Motor neuron (in vitro differentiated cells): ENCODE results near the gene KCNIP3. TPM values are rescaled to one million over a fixed set of nuclear protein-coding genes. Genes with fewer than 3 reads are reported as not detected.

Experiments used
- ATAC-seq, 8 experiments: fragments of 200-7000 bp; cut with Tn5 transposase; replicated peaks in 6 of 8; 2 replicates each; pipeline ENCODE4 v1.8.0; 2021; ENCODE audit warnings: mild to moderate bottlenecking in 8 of 8, moderate library complexity in 8 of 8
- H3K27ac ChIP-seq, 2 donors: fragments of 250-450 bp; sonication (Bioruptor Pico); 2 replicates each; pipeline ENCODE4 v1.9.0; 2021; ENCODE audit warnings: antibody characterized with exemption in 2 of 2, mild to moderate bottlenecking in 2 of 2, moderate library complexity in 1 of 2
- H3K4me1 ChIP-seq, 2 donors: fragments of 250-450 bp; sonication (Bioruptor Pico); replicated peaks in 1 of 2; 2 replicates each; pipeline ENCODE4 v1.6.1; 2021; ENCODE audit warnings: antibody characterized with exemption in 2 of 2, mild to moderate bottlenecking in 2 of 2, moderate library complexity in 1 of 2
- H3K4me3 ChIP-seq, 5 donors: fragments of 250-450 bp; sonication (Bioruptor Pico); 2 replicates each; pipeline ENCODE4 v1.9.0; 2021; ENCODE audit warnings: antibody characterized with exemption in 5 of 5, mild to moderate bottlenecking in 5 of 5, moderate library complexity in 4 of 5
- WGBS, 10 experiments: fragments of 450-650 bp; shearing (Covaris generic); methylation state at CpG; one replicate each; pipeline ENCODE4 v1.0.0; 2022; 5-methylcytosine and 5-hydroxymethylcytosine counted together
- in situ Hi-C, 9 experiments: fragments of 400-800 bp; cut with MboI; loops; one replicate each; pipeline ENCODE4 v1.15.0; 2021; ENCODE audit warnings: low sequenced_read_pairs in 9 of 9, low pct_unique_long_range_greater_than_20kb in 2 of 9; ENCODE audit not compliant: unreplicated experiment in 9 of 9
- total RNA-seq, 8 experiments: library from RNA; unstranded; fragments of 300-600 nt; gene quantifications; 2 replicates each; pipeline versions ENCODE4 v1.2.3 to v1.2.4, GENCODE V29; 2022

KCNIP3 gene
- total RNA-seq, 8 experiments from 2014 or later: 0.51 to 5.3 (median 1.8) TPM

DNA sequence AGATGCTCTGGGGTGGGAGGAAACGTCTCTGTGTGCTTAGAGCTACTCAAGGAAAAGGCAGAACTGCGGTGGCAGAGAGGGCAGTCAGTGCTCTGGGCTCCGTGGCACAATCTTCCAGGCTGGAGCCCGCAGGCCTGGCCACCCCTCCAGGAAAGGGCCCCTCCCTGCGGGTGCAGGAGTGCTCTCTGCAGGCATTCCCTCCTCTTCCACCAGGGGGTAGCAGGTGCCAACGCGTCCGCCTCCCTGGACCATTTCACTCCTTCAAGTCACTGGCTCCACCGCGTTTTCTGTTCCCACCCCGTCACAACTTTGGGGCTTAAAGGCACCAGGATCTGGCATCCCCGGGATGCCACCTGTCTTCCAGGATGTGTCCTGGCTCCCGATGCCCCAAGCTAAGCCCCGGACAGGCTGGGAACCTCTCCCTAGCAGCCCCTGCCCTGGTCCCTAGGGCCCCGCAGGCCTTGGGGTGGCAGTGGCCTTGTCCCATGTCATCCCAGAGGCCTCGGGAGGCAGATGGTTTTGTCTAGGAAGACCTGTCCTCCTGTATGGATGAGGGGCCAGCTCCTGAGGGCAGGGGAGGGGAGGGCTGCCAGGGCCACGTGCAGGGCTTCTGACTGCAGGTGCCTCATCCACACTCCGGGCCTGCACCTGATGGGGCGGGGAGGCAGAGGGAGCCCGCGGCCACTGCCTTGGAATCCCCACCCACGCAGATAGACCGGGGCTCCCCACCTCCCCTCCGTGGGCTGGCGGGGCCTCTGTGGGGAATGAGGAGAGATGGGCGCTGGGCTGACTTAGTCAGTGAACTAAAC is 26.4 kb downstream of the KCNIP3 start:
- WGBS, 10 experiments: 63 to 90% methylated on average over 2 to 3 of the region's 26 CpGs; no CpG with 5 or more reads in 8 of the 10 experiments
- no peak overlapping the region for H3K4me3 ChIP-seq
- ATAC-seq: peak in 3 of 8 experiments; percentile 28 to 53 (median 43)
- H3K27ac ChIP-seq: no peak overlapping the region
- in situ Hi-C loops: loop anchor here in 1 of 9 experiments (25.0 kb wide), 1 partner anchor 136 kb away; no protein-coding TSS in a partner anchor
- H3K4me1 ChIP-seq: peaks cover 0 to 3% of the 10 kb centered on the region in 2 donors

DNA sequence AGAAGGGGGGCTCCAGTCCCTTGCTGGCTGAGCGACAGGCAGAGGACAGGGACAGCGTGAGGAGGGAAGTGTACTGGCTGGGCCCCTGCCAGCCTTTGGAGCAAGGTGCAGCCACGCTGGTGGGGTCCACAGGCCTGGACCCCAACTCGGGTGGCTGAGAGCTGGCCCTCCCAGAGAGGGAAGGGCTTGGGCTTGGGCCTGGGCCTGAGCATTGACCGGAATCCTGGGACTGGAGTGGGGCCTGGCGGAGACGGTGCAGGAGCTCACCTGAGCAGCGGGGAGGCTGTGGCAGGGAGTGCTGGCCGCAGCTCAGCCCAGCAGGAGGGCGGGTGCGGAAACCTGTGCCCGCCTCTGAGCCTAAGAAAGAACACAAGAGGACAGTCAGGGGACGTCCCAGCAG is 27.9 kb downstream of the KCNIP3 start:
- Histone ChIP-seq H3K4me3 (no peak overlapping the region), H3K4me1 (peaks cover 3% of the 10 kb centered on the region in 2 donors), H3K27ac (no peak overlapping the region)
- 20 to 100% (median 83%) methylated on average over 1 to 6 of the region's 13 CpGs; no CpG with 5 or more reads in 4 of the 10 experiments for WGBS, 10 experiments
- in situ Hi-C loops: no loop called here
- no peak for ATAC-seq

DNA sequence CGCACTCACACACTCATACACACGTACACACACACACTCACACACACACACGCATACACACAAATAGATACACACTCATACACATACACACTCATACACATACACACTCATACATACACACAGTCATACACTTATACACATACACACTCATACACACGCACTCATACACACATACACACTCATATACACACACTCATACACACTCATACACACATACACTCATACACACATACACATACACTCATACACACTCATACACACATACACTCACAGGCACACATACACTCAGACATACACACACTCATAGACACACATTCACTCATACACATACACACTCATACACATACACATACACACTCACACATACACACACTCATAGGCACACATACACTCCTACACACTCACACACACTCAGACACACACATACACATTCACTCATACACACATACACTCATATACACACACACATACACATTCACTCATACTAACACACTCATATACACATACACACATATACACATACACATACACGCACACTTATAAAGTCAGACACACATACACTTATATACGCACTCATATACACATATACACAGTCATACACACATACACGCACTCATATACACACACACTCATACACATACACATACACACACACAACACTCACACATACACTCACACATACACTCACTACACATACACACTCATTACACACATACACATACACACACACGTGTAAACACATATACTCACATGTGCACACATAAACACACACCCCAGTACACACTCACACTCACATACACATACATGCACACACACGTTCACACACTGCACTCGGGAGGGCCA is 28.7 kb downstream of the KCNIP3 start:
- Histone ChIP-seq H3K4me3 (no peak overlapping the region), H3K27ac (no peak overlapping the region), H3K4me1 (peaks cover 9 to 11% of the 10 kb centered on the region in 2 donors)
- ATAC-seq: no peak
- 73 to 100% (median 92%) methylated on average over 2 to 6 of the region's 10 CpGs; no CpG with 5 or more reads in 2 of the 10 experiments for WGBS, 10 experiments
- in situ Hi-C loops: no loop called here

DNA sequence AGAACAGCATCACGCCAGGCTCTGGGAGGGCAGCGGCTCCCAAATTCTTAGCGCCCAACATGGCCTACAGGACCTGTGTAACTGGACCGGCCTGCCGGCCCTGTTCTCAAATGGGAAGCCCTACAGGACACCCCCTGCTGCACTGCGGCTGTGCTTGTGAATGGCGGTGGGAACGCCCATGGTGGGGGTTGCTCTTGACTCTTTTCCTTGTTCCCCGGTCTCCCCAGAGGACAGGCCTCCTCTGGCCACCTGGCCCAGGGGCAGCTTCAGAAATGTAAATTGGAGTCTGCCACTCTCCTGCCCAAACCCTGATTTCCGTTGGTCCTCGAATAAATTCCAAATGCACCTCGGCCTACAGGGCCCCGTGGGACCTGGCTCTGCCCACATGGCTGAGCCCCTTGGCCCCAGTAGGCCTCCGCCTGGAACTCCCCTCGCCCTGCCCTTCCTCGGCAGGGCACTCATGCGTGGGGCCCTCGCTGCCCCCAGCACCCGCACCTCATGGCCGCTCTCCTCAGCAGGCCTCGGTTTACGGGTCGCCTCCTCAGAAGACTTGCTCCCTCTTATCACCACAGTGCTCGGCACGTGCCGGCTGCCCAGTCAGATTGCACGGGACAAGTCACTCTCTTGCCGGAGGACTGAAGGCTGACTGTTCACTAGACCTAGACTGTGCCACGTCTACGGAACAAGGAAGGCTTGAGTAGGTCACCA is 29.4 kb downstream of the KCNIP3 start:
- WGBS, 10 experiments: 0 to 100% (median 91%) methylated on average over 1 to 6 of the region's 30 CpGs; no CpG with 5 or more reads in 6 of the 10 experiments
- no peak for ATAC-seq
- Histone ChIP-seq H3K4me3 (no peak overlapping the region), H3K27ac (no peak overlapping the region), H3K4me1 (peaks cover 10 to 17% of the 10 kb centered on the region in 2 donors)
- in situ Hi-C loops: no loop called here

DNA sequence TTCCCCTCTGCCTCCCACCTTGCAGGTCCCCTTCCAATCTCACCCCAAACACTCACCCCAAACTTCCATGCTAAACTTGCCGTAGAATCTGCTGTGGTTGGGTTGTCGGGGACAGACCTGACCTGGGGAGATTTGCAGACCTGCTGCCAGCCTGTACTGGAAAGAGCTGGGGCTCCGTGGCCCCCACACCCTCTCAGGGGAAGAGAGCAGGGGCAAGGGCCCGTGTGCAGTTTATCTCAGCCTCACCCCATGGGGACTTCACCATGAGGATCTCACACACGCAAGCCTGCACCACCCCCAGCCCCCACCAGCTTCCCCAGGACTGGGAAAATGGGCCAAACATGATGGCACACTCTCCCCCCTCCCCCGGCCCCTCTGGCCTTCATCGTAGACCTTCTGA is 30.7 kb downstream of the KCNIP3 start:
- peaks cover 10 to 17% of the 10 kb centered on the region in 2 donors for H3K4me1 ChIP-seq
- in situ Hi-C loops: no loop called here
- ATAC-seq: no peak
- H3K27ac ChIP-seq: no peak overlapping the region
- 67 to 89% methylated on average over 1 to 3 of the region's 7 CpGs; no CpG with 5 or more reads in 8 of the 10 experiments for WGBS, 10 experiments
- no peak overlapping the region for H3K4me3 ChIP-seq

DNA sequence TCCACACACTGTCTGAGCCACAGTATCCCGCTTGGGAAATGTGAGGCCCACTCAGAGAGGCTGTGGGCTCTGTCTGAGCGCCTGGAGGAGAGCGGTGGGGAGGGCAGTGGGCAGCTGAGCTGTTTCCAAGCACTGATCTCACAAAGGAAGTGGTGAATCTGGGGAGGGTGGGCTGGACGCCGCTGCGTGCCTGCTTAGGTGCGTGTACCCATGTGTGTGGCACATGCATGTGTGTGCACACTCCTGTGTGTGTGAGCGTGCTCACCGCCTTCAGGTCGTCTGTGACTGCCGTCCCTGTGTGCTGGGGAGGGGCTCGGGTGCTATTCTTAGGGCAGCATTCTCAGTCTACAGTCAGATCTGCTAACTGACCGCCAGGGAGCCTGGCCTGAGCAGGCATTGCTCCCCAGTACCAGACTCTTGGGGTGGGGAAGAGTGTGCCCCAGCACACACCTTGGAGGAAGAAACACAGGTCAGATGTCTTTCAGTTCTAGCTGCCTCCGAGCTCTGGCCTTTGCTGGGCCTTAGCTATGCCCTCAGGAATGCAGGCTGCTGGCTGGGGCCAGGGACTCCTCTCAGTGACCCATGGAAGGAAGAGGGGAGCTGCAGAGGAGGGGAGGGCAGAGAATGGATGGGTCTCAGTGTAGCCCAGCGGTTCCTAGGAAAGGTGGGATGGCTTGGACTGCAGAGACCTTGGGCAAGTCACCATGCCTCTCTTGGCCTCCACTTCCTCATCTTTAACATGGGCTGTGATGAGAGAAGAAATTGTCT is 31.4 kb downstream of the KCNIP3 start:
- Histone ChIP-seq H3K4me1 (peaks cover 10 to 17% of the 10 kb centered on the region in 2 donors), H3K4me3 (no peak overlapping the region), H3K27ac (no peak overlapping the region)
- in situ Hi-C loops: no loop called here
- peak in 5 of 8 experiments; percentile 36 to 83 (median 42) for ATAC-seq
- WGBS, 10 experiments: 37 to 82% (median 60%) methylated on average over 1 to 3 of the region's 15 CpGs; no CpG with 5 or more reads in 5 of the 10 experiments

DNA sequence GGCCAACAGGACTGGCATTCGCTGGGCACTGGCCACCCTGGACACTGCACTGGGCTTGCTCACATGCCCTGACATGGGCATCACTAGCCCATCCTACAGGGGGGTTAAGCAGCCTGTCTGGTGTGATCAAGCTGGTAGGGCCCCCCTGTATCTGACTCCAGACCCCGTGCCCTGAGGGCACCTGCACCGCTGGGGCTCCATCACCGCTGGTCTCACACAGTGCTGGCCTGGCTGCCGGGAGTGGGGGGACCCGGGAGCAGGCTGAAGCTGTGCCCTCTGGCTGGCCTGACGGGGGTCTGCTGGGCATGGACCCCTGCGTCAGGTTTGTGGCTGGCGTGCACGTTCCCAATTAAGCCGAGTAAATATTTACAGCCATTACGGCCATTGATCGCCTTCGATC is 32.3 kb downstream of the KCNIP3 start:
- peaks cover 10 to 17% of the 10 kb centered on the region in 2 donors for H3K4me1 ChIP-seq
- ATAC-seq: no peak
- 86 to 100% (median 100%) methylated on average over 1 to 5 of the region's 14 CpGs; no CpG with 5 or more reads in 7 of the 10 experiments for WGBS, 10 experiments
- H3K4me3 ChIP-seq: no peak overlapping the region
- in situ Hi-C loops: no loop called here
- no peak overlapping the region for H3K27ac ChIP-seq

DNA sequence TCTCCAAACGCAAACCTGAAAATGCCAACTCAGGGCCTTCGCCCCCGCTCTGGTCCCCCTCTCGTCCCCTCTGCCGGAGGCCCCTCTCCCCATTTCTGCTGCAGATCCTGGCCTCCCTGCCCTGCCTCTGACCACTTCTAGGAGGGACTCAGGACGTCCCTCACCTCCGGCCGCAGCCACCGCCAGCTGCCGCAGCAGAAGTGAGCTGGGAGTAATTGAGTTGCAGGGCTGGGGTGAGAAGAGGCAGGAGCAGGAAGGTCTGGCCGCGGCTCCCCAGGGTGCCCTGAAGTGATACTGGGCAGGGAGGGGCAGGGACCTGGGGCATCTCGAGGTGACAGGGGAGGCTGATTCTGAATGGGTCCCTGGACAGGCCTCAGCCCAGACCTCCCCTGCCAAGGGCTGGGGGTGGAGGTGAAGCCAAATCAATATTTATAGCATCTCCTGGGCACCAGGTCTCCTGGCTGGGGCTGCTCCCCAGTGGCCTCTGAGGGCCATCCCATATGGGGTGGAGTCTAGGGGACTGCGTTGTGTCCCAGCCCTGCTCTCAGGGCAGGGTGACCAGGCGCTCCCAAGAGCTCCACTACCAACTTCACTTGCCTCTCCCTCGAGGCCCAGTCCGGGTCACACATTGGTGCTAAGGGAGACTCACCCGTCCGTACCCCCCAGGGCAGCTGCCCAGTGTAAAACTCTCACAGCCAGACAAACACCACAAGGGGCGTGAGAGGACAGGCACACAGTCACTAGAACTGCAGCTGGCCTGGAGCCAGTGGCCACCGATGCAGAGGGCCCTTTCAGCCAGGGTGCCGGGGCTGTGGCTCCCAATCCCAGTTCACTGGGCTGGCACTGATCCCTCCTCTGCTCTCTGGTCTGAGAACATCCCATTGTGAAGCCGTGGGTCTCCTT is 33.0 kb downstream of the KCNIP3 start:
- no peak overlapping the region for H3K27ac ChIP-seq
- in situ Hi-C loops: no loop called here
- no peak overlapping the region for H3K4me3 ChIP-seq
- WGBS, 10 experiments: 0 to 100% (median 82%) methylated on average over 1 to 4 of the region's 23 CpGs; no CpG with 5 or more reads in 6 of the 10 experiments
- peak in 7 of 8 experiments; percentile 12 to 43 (median 31) for ATAC-seq
- peaks cover 10 to 17% of the 10 kb centered on the region in 2 donors for H3K4me1 ChIP-seq

DNA sequence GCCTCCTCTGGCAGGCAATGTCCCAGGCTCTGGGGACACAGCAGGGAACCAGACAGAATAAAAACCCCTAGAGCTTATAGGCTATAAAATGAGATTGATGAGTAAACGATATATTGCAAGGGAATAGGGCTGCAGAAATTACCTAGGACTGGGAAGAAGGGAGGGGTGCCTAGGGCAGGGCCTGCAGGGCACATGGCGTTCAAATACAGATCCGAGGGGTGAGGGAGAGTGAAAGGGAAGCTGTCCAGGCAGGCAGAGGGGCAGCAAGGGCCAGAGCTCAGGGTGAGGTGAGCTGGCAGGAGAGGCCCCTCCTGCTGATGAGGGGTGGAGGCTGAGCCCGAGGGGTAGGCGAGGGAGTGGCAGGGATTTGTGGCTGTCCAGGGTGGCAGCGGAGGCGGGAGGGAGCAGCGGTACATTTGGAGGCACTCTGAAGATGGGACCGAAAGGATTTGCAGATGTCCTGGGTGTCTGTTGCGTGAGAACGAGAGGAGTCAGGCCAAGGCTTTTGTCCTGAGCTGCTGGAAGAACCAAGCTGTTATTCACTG is 33.7 kb downstream of the KCNIP3 start:
- in situ Hi-C loops: no loop called here
- WGBS, 10 experiments: 0 to 73% (median 63%) methylated on average over 1 to 5 of the region's 11 CpGs; no CpG with 5 or more reads in 1 of the 10 experiments
- peak in 5 of 8 experiments; percentile 34 to 82 (median 62) for ATAC-seq

DNA sequence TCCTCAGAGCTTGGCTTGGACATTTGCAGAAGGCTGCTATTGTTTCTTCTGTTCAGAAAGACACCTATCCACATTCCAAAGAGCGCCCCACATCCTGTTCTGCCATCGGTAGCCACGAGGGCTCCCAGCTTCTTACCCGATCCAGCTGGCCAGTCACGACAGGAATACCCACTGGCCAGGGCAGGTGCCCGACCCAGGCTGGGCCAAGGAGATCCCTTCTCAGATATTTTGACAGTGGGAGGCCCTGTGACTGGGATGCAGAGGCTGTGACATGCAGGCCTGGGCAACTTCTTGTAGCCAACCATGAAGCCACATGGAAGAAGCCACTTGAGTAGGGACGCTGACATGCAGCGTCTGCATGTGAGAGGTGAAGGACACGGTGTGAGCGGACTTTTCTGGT is 34.5 kb downstream of the KCNIP3 start:
- H3K27ac ChIP-seq: no peak overlapping the region
- ATAC-seq: no peak
- peaks cover 10 to 17% of the 10 kb centered on the region in 2 donors for H3K4me1 ChIP-seq
- no peak overlapping the region for H3K4me3 ChIP-seq
- in situ Hi-C loops: no loop called here
- 79 to 100% (median 94%) methylated on average over 2 to 4 of the region's 10 CpGs; no CpG with 5 or more reads in 4 of the 10 experiments for WGBS, 10 experiments

More for the DNA sequence above, 33.7 kb downstream of the KCNIP3 start:
- Histone ChIP-seq H3K27ac (no peak overlapping the region), H3K4me3 (no peak overlapping the region), H3K4me1 (peaks cover 10 to 17% of the 10 kb centered on the region in 2 donors)

DNA sequence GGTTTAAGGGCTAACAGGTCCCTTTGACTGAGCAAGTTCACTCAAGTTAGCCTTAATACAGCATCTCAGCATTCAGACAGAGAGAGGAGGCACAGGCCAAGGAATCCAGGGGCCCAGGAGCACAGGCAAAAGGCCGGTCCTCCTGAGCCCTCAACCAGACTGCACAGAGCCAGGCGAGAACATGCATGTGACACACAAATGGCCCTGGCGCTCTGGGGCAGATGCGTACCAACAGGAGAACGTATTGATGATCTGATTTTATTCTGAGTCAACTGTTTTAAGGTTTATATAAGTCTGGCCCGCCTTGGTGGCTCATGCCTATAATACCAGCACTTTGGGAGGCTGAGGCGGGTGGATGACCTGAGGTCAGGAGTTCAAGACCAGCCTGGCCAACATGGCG is 34.9 kb downstream of the KCNIP3 start:
- H3K4me1 ChIP-seq: peaks cover 10 to 17% of the 10 kb centered on the region in 2 donors
- 80 to 100% (median 93%) methylated on average over 1 to 7 of the region's 8 CpGs; no CpG with 5 or more reads in 1 of the 10 experiments for WGBS, 10 experiments
- H3K4me3 ChIP-seq: no peak overlapping the region
- in situ Hi-C loops: no loop called here
- H3K27ac ChIP-seq: no peak overlapping the region
- ATAC-seq: no peak
